Measurements from ENCODE around the gene POMGNT2. TPM values are rescaled to one million over a fixed set of nuclear protein-coding genes. Genes with fewer than 3 reads are reported as not detected.

POMGNT2 gene
- total RNA-seq, 6 experiments from 2014 or later: 4.8 to 9.2 (median 6.0) TPM

DNA sequence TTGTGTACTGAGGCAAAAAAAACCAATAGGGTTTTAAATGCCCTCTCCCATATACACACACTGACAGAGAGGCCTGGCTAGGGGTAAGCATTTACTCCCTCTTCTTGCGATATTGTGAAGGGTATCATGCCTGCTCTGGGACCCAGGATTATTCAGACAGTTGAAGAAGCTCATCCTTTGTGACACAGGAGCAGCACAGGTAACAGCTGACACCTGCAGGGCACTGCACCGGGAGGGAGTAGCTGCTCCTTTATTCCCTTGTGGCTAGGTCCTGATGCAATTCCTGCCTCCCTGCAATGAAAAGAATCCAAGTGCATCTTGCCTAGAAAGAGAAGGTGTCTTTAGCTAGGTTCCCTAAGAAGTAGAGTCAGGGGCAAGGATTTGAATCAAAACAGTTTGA lies 23.4 kb downstream of the POMGNT2 start:
- no peak for TF ChIP-seq POLR2A (IDR thresholded peaks at IDR 0.05)
- DNase-seq: no peak

DNA sequence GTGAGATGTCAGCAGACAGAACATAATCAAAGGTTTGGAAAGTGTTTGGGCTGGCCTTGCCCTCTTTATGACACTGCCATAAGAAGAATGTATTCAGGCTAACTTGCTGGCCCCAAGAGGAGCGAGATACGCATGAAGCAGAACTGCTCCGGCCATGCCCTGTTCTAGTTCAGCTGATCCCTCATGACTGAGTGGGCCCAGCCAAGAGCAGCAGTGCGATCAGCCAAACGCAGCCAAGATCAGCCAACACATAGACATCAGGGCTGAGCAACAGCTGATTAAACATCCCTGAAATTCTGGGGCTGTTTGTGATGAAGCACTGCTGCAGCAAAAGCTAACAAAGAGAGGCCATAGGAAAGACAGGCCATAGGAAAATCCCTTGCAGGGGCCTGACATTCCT lies 24.1 kb downstream of the POMGNT2 start:
- 81% methylated on average over 5 of the region's 5 CpGs for WGBS (ENCODE audit: insufficient coverage, low coverage, low lambda C conversion rate, missing lambda C conversion rate)
- Histone ChIP-seq H3K36me3 (peaks cover 0 to 7% (median 2%) of the 10 kb centered on the region in 4 donors), H3K4me3 (no peak overlapping the region), H3K27ac (no peak overlapping the region), H3K4me1 (peaks cover 0 to 6% (median under 1%) of the 10 kb centered on the region in 4 donors), H3K27me3 (no peaks in the 10 kb centered on the region), H3K9me3 (no peaks in the 10 kb centered on the region)
- intact Hi-C loops (cut with DNase I): loop anchor here in 1 of 2 donors (10.0 kb wide), 1 partner anchor 117 kb away; no protein-coding TSS in a partner anchor
- TF ChIP-seq POLR2A (IDR thresholded peaks at IDR 0.05): no peak
- ATAC-seq (no peak), DNase-seq (no peak)

More for the DNA sequence above, 23.4 kb downstream of the POMGNT2 start:
- H3K4me1 ChIP-seq: peaks cover 0 to 7% (median 0%) of the 10 kb centered on the region in 4 donors
- no CpG with 5 or more reads among the region's 2 CpGs for WGBS (ENCODE audit: insufficient coverage, low coverage, low lambda C conversion rate, missing lambda C conversion rate)
- no peaks in the 10 kb centered on the region for H3K27me3 ChIP-seq
- intact Hi-C loops (cut with DNase I): loop anchor here in 1 of 2 donors (10.0 kb wide), 1 partner anchor 118 kb away; no protein-coding TSS in a partner anchor
- no peaks in the 10 kb centered on the region for H3K9me3 ChIP-seq
- H3K36me3 ChIP-seq: peaks cover 0 to 7% (median 2%) of the 10 kb centered on the region in 4 donors
- no peak overlapping the region for H3K4me3 ChIP-seq
- H3K27ac ChIP-seq: no peak overlapping the region
- ATAC-seq: no peak

DNA sequence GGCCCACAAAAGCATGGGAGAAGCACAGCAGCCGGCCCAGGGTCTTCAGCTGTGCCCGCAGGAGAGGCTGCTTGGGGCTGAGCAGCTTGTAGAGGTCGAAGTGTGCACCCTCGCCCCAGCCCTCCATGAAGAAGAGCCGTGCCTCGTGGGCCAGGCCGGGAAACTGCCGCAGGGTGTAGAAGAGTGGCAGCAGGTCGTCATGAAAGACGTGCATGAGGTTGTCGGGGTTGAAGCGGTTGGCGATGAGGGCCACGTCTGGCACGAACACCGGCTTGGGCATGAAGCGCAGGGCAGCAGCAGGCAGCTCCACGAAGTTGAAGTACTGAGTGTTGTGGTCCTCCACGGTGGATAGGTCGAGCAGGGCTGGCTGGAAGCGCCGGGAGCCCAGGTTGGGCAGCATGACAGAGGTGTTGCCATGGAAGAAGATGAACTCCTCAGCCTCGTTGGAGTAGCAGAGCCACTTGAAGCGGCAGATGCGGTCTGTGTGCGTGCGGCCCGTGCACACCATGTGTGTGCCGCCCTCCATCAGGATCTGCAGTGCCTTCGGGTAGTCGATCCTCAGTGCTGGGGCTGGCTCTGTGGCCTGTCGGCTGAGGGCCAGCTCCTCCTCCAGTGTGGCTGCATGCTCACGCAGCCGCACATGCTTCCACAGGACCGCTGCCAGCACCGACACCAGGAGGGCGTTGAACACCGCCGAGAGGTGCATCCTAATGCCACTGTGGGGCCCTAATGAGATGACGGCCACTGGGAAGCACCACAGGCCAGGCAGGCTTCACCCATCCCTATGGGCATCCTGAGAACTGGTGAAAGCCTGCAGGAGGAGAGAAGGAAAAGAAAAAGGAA lies 24.9 kb downstream of the POMGNT2 start:
- intact Hi-C loops (cut with DNase I): loop anchor here in 1 of 2 donors (10.0 kb wide), 1 partner anchor 116 kb away; no protein-coding TSS in a partner anchor
- no peak for ATAC-seq
- Histone ChIP-seq H3K9me3 (no peaks in the 10 kb centered on the region), H3K36me3 (peaks cover 0 to 7% (median 2%) of the 10 kb centered on the region in 4 donors), H3K4me1 (peaks cover 0 to 12% (median 5%) of the 10 kb centered on the region in 4 donors), H3K4me3 (no peak overlapping the region), H3K27ac (no peak overlapping the region), H3K27me3 (no peaks in the 10 kb centered on the region)
- DNase-seq: no peak
- no peak for TF ChIP-seq POLR2A (IDR thresholded peaks at IDR 0.05)
- TF ChIP-seq, protein P1, sequence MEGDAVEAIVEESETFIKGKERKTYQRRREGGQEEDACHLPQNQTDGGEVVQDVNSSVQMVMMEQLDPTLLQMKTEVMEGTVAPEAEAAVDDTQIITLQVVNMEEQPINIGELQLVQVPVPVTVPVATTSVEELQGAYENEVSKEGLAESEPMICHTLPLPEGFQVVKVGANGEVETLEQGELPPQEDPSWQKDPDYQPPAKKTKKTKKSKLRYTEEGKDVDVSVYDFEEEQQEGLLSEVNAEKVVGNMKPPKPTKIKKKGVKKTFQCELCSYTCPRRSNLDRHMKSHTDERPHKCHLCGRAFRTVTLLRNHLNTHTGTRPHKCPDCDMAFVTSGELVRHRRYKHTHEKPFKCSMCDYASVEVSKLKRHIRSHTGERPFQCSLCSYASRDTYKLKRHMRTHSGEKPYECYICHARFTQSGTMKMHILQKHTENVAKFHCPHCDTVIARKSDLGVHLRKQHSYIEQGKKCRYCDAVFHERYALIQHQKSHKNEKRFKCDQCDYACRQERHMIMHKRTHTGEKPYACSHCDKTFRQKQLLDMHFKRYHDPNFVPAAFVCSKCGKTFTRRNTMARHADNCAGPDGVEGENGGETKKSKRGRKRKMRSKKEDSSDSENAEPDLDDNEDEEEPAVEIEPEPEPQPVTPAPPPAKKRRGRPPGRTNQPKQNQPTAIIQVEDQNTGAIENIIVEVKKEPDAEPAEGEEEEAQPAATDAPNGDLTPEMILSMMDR (IDR thresholded peaks at IDR 0.05): no peak
- WGBS (ENCODE audit: insufficient coverage, low coverage, low lambda C conversion rate, missing lambda C conversion rate): 97% methylated on average over 9 of the region's 40 CpGs

DNA sequence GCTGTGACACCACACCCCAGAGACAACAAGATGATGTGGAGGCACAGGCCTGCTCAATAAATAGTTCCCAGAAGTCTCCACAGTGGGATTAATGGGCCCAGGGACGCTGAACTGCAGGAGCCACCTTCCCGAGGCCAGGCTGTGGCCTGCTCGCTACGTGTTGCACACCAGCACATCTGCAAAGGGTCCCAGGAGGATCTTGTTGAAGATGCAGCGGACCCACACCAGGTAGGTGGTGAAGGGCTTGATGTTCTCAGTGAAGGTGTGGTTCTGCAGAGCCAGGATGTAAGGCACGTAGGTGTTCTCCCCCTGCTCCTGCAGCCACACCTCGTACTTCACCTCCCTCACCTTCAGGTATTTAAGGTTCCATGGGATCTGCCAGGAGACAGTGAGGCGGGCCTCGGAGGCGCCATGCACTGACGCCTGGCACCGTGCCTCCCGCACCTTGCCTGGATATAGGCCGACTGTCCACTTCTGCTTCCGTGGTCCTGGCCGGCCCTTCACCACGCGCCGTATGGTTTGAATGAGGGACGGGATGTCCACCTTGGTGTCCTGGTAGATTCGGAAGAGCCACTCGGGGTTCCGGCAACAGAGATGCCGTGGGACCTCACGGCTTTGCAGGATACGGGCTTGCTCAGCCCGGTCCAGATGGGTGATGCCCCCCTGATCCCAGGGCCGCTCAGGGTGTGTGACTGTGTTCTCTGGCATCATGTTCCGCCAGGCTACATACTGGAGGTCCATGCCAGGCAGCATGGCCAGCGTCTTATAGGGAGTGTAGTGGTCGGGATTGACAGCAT lies 26.1 kb downstream of the POMGNT2 start:
- Histone ChIP-seq H3K4me3 (no peak overlapping the region), H3K9me3 (no peaks in the 10 kb centered on the region), H3K27me3 (no peaks in the 10 kb centered on the region), H3K27ac (no peak overlapping the region), H3K4me1 (peaks cover 0 to 19% (median 8%) of the 10 kb centered on the region in 4 donors), H3K36me3 (peaks cover 0 to 7% (median 2%) of the 10 kb centered on the region in 4 donors)
- ATAC-seq (no peak), DNase-seq (no peak)
- TF ChIP-seq POLR2A (IDR thresholded peaks at IDR 0.05): no peak
- TF ChIP-seq, protein P1 (IDR thresholded peaks at IDR 0.05): no peak
- intact Hi-C loops (cut with DNase I): loop anchor here in 1 of 2 donors (10.0 kb wide), 1 partner anchor 115 kb away; no protein-coding TSS in a partner anchor
- WGBS (ENCODE audit: insufficient coverage, low coverage, low lambda C conversion rate, missing lambda C conversion rate): 81% methylated on average over 5 of the region's 31 CpGs

DNA sequence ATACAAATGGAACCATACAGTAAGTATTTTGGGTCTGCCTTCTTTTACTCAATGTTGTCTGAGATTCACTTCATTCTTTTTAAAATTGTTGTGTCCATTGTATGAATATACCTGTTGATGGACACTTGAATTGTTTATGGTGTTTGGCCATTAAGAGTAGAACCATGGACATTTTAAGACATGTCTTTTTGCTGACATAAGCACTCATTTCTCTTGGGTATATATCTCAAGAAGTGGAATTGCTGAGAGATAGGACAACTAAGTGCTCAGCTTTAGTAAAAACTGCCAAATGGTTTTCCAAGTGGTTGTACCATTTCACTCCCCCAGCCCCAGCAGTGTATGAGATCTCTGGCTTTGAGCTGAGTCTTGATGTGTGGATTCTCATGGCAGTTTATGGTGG lies 28.2 kb downstream of the POMGNT2 start:
- ATAC-seq (no peak), DNase-seq (no peak)
- TF ChIP-seq POLR2A (IDR thresholded peaks at IDR 0.05): no peak
- TF ChIP-seq, protein P1 (IDR thresholded peaks at IDR 0.05): no peak
- Histone ChIP-seq H3K27ac (no peak overlapping the region), H3K36me3 (peaks cover 0 to 7% (median 2%) of the 10 kb centered on the region in 4 donors), H3K27me3 (no peaks in the 10 kb centered on the region), H3K4me1 (peaks cover 0 to 25% (median 12%) of the 10 kb centered on the region in 4 donors), H3K9me3 (no peaks in the 10 kb centered on the region), H3K4me3 (no peak overlapping the region)
- intact Hi-C loops (cut with DNase I): no loop called here

Measured in right lobe of liver (tissue), 6 donors.